GM19025 (cell line): ENCODE measurements around the gene C1QTNF2.

Source experiments
- ATAC-seq: cut with Tn5 transposase; IDR thresholded peaks from one replicate; pipeline ENCODE4 v1.9.1; 2021; ENCODE audit warnings: mild to moderate bottlenecking, low read depth, moderate library complexity; ENCODE audit not compliant: unreplicated experiment

Gene C1QTNF2

GRCh38 chr5:160375701-160376100 is 5.3 kb upstream of the C1QTNF2 start:
- no peak for ATAC-seq

GRCh38 chr5:160375166-160375565 is 4.7 kb upstream of the C1QTNF2 start:
- ATAC-seq: no peak

GRCh38 chr5:160371294-160371693 is 868 bp upstream of the C1QTNF2 start:
- no peak for ATAC-seq

- no peak for ATAC-seq
Measured at GRCh38 chr5:160370713-160371034, 248 bp upstream of the C1QTNF2 start.

- ATAC-seq: no peak
Measured at GRCh38 chr5:160367885-160368284, 2.5 kb downstream of the C1QTNF2 start.

DNA sequence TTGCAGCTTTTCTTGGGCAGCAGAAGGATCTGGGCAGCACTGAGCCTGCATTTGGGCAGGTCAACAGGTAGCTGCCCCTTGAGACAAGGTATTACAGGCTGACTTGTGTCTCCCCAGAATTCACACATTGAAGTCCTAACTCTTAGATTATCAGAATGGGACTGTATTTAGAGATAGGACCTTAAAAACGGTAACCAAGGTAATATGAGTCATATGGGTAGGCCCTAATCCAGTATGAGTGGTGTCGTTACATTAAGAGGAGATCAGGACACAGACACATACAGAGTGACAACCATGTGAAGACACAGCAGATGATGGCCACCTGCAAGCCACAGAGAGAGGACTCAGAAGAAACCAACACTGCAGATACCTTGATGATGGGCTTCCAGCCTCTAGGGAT is 3.2 kb downstream of the C1QTNF2 start:
- no peak for ATAC-seq

DNA sequence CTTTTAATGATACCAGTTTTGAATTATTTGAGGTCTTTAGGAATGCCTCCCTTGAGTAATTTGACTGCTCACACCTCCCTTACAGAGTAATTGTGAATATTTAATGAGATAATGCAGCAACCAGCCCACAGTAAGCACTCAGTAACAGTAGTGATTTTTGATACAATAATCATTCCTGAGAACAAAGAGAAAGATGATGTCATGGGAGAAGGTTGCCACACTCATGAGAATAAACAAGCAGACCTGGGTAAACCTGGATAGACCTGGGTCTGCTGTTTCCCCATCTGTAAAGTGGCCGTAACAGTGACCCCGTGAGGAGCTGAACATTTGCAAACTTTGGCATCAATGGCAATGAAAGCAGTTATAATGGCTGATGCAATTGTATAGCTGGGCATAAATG is 4.2 kb downstream of the C1QTNF2 start:
- no peak for ATAC-seq

- ATAC-seq: no peak
Measured at GRCh38 chr5:160363660-160364395, 6.6 kb downstream of the C1QTNF2 start.

GRCh38 chr5:160363211-160363610 is 7.2 kb downstream of the C1QTNF2 start:
- ATAC-seq: no peak

DNA sequence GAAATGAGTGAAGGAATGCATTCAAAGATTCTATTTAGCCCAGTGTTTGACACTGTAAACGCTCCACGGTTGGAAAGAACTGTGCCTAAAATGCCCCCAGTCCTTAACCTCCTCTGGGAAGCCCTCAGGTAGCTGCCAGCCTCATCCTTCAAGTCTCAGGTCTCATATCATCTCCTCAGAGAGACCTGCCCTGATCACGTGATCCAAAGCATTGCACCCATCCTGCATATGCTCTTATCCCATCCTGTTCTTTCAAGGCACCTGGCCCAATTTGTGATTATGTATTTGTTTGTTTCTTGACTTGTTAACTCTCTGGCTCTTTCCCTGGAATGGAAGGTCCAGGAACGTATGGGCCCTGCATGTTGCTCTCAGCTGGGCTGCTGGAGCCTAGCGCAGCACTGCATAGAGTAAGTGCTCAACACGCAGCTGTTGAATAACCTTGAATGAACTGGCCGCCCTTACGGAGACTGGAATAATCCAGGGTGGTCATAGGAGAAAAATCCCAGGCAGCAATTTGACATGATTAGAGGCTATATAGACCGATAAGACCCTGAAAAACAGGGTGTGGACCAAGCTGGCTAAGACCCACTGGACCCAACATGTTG is 8.7 kb downstream of the C1QTNF2 start:
- ATAC-seq: no peak

GRCh38 chr5:160360310-160360709 is 10.1 kb downstream of the C1QTNF2 start:
- no peak for ATAC-seq

- ATAC-seq: no peak
Measured at GRCh38 chr5:160359816-160360215, 10.6 kb downstream of the C1QTNF2 start.

DNA sequence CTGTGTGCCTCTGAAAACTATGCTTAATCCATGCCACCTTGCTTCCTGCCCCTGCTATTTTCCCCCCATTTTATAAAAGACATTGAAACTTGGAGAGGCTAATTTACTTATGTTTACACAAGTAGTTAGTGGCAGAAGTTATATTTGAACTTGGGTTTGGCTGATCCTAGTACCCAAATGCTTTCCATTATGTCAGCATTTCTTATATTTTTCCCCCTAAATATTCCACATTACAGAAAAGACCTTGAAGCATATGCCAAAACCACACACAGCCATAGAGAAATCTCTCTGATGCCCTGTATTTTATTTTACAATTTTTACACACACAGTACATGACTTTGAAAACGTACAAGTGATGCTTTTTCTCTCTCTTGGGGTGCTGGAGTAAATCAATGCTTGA is 11.2 kb downstream of the C1QTNF2 start:
- ATAC-seq: no peak

DNA sequence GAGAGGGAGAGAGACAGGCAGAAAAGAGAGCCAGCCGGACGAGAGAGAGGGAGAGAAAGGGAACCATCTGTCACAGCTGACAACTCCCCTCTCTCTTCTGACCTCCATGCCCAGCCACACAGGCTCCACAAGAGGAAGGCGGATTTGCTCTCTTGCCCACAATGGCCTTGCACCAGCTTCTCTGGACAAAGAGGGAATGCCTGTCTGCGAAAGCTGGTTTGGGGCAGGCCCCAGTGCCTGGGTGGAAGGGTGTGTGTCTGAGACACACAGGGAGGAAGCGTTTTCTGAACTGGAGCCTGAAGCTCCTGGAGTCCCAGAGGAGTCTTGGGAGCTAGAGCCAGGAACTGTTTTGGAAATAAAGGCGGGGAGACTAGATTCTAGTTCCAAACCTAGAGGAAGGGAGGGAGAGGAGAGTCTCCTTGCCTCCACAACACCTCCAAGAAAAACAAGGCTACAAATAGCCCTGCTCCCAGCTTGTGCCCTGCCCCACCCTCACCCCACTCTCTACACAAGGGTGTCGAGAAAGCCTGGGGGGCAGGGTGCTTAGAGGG is 12.5 kb downstream of the C1QTNF2 start:
- ATAC-seq: no peak

DNA sequence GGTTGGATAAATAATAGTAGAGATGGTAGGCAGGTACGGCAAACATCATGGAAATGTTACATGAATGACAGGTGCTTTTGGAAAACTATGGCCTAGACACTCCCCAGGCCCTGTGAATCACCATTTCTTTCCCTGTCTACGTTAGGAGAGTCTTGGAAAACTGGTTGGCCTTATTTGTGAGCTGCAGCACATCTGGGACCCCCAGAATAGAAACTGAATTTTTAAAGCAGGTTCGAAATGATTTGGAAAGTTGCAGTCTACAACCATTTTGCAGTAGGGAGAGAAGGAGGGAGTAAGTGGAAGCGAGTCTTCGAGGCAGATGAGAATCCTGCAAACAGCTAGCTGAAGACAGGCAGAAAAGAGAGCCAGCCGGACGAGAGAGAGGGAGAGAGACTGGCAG is 13.0 kb downstream of the C1QTNF2 start:
- ATAC-seq: no peak

- ATAC-seq: no peak
Measured at GRCh38 chr5:160356550-160357347, 13.7 kb downstream of the C1QTNF2 start.

DNA sequence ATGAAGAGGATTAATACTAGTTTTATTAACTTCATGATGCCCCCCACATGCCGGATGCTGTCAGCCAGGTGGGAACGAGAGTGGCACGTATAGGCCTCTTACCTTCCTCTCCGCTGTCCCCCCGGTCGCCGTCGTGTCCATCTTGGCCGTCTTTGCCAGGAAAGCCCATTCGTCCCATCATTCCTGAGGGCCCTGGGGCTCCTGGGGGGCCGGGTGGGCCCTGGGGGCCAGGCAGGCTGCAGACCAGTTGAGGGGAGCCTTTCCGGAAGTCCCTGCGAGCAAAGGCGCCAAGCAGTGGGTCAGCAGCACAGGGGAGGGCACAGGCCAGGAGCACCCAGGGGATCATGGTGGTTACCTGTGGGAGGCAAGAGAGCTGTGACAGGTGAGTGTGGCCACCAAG is 15.8 kb downstream of the C1QTNF2 start:
- no peak for ATAC-seq

DNA sequence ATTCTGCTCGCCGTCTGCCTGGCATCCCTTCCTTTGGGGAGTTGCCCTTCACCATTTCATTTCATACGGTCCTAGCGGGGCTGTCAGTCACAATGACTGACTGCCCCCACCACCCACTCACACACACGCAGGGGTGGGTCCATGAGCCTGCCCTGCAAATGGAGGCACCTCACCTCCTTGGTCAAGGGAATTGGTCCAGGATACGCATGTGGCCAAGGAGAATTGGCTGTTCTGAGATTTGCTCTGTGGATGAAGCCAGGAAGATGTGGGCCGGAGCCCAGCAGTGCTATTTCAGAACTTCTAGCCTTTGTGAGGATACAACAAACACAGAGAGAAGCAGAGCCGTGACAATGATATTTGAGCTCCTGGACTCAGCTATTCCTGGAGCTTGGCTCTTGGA is 17.0 kb downstream of the C1QTNF2 start:
- ATAC-seq: no peak

- no peak for ATAC-seq
Measured at GRCh38 chr5:160352308-160352707, 18.1 kb downstream of the C1QTNF2 start.

- no peak for ATAC-seq
Measured at GRCh38 chr5:160349935-160350303, 20.5 kb downstream of the C1QTNF2 start.

DNA sequence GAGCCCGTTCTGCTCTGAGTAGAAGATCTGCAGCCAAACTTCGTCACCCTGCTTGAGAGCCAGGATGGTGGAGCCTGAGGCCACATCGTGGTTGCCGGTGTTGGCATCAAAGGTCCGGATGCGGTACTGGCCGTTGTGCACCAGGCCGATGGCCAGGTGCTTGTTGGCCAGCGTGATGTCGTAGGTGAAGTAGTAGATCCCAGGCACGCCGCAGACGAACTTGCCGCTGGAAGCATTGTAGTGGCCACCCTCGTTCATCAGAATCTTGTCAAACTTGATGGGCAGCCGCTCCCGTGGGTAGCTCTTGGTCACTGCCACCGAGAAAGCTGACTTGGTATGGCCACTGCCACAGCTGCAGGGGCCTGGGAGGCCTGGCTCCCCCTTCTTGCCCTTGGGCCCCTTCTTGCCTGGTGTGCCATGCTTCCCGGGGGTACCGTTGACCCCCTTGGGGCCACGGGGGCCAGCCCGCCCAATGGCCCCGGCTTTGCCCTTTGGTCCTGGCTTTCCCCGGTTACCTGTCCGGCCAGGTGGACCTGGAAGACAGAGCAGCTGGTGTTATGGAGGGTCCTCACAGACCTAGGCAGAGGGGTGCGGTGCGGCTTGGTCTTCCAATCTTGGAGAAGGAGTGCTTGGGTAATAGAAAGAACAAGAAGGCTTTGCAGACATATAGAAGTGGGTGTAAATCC is 21.0 kb downstream of the C1QTNF2 start:
- ATAC-seq: no peak
